ENCODE results near the gene CACFD1.

Gene CACFD1

GRCh38 chr9:133515615-133516255, 56.0 kb downstream of the CACFD1 start:
- DNase-seq (ENCODE audit: low read depth in 2 of 2, low spot score in 1 of 2) = no peak

DNA sequence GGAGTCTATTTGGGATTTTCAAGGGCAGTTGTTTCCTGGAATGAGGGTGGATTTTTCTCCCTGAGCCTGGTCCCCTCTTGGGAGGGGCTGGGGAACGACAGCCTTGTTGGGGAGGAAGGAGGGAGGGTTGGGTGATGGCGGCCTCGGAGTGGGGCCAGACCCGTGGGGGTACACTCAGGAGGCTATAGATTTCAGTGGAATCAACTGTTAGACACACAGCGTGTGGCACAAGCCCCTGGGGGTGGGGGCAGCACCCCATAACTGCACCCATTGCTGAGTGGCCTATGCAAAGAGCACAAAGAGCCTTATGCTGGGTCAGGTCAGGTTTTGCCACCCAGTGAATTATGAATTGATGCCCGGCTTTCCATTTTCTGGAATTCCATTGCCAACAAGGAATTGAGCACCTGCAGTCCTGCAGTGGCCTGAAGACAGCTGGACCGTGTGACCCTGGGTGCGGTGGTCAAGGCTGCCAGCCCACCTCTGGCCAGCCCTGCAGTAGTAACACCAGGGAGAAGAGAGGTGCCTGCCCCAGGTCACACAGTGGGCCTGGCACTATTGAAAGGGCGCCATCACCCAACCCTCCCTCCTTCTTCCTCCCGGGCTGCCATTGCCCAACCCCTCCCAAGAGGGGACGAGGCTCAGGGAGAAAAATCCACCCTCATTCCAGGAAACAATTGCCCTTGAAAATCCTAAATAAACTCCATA, 56.6 kb downstream of the CACFD1 start:
- DNase-seq (ENCODE audit: low read depth in 2 of 2, low spot score in 1 of 2) = no peak

- no peak for DNase-seq (ENCODE audit: low read depth in 2 of 2, low spot score in 1 of 2)
Measured at GRCh38 chr9:133516961-133517350, 57.2 kb downstream of the CACFD1 start.

GRCh38 chr9:133517711-133518110, 57.9 kb downstream of the CACFD1 start:
- DNase-seq (ENCODE audit: low read depth in 2 of 2, low spot score in 1 of 2) = no peak

DNA sequence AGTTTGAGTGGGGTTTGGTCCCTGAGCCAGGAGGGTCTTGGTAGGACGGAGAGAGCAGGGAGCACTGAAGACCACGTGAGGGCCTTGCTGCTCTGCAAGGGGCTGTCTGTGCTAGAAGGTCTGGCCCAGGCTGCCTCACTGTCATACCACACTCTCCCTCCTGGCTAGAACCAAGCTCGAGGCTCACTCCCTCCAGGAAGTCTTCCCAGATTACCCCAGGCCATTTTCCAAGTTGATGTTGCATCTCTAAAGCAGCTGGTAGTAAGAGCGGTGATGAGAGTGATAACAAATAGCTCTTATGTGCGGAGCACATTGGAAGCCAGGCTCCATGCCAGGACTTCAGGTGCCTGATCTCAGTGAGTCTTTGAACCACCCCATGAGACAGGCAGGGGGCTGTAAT, 58.4 kb downstream of the CACFD1 start:
- no peak for DNase-seq (ENCODE audit: low read depth in 2 of 2, low spot score in 1 of 2)

DNA sequence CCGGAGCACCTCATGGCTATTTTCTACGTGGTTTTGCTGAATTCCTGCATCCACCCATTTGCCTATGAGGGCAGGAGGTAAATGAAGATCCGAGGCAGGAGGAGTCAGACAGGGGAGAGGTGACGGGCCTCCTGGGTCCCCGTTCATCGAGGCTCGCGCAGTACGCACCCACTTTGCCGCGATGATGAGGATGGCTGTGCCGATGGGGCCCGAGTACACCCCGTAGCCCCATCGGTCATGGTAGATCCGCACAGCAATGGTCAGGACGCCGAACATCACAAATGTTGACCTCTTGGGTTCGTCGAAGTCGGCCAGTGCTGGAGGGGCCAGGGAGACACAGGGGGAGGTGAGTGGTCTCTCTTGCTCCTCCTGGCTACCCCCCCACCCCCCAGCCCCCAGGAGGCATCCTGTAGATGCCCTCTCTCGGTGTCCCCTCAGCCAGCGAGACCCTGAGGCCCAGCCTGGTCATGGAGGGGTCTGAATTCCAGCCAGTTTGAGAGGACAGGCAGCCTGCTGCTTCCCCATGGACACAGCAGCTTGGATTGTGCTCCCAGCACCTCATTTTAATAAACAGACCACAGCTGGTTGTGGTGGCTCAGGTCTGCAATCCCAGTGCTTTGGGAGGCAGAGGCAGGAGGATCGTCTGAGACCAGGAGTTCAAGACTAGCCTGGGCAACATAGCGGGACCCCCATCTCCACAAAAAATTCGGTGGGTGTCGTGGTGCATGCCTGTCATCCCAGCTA, 59.1 kb downstream of the CACFD1 start:
- no peak for DNase-seq (ENCODE audit: low read depth in 2 of 2, low spot score in 1 of 2)

DNA sequence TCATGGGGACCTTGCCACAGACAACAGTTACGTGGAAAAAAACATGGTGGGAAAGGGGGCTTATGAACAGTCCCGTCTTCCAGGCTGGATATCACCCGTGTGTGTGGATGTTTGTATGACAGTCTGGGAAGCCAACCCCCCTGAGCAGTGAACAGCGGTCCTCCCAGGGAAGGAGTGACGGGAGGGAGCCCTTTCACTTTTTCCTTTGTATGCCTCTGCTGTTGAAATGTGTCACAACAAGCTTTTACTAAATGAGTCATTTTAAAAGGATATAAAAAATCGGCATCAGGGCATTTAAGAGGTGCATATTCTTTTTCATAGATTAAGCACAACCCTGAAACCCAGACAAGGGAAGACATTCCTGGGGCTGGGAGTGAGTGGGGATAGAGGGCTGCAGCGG, 59.9 kb downstream of the CACFD1 start:
- no peak for DNase-seq (ENCODE audit: low read depth in 2 of 2, low spot score in 1 of 2)

- no peak for DNase-seq (ENCODE audit: low read depth in 2 of 2, low spot score in 1 of 2)
Measured at GRCh38 chr9:133520121-133520835, 60.5 kb downstream of the CACFD1 start.

Measured in stimulated activated CD8-positive, alpha-beta memory T cell treated with anti-CD3 and anti-CD28 coated beads, Interleukin-4, amount 100 ng/mL, for 4 hours (primary cell).